HG02870 (cell line): ENCODE results near the gene UBE2E2.

Experiments
- ATAC-seq: cut with Tn5 transposase; IDR thresholded peaks from one replicate; pipeline ENCODE4 v1.9.1; 2021; ENCODE audit warnings: mild to moderate bottlenecking, moderate library complexity; ENCODE audit not compliant: unreplicated experiment

Gene UBE2E2

GRCh38 chr3:23501201-23501802 lies 298.2 kb downstream of the UBE2E2 start:
- ATAC-seq = no peak

GRCh38 chr3:23508464-23508863 lies 305.3 kb downstream of the UBE2E2 start:
- ATAC-seq = no peak

GRCh38 chr3:23518441-23518840 lies 315.3 kb downstream of the UBE2E2 start:
- ATAC-seq = no peak

GRCh38 chr3:23519314-23520208 lies 316.4 kb downstream of the UBE2E2 start:
- ATAC-seq = no peak

GRCh38 chr3:23527326-23527725 lies 324.2 kb downstream of the UBE2E2 start:
- ATAC-seq = no peak

- ATAC-seq = no peak
These were observed 330.5 kb downstream of the UBE2E2 start for GRCh38 chr3:23533596-23533995.

- no peak for ATAC-seq
These were observed 330.9 kb downstream of the UBE2E2 start for GRCh38 chr3:23533996-23534395.

- no peak for ATAC-seq
These were observed 334.0 kb downstream of the UBE2E2 start for GRCh38 chr3:23537101-23537551.

- no peak for ATAC-seq
These were observed 336.1 kb downstream of the UBE2E2 start for GRCh38 chr3:23539185-23539584.

GRCh38 chr3:23540600-23540999 lies 337.5 kb downstream of the UBE2E2 start:
- no peak for ATAC-seq

GRCh38 chr3:23542079-23542478 lies 339.0 kb downstream of the UBE2E2 start:
- ATAC-seq = no peak

- ATAC-seq = no peak
These were observed 343.1 kb downstream of the UBE2E2 start for GRCh38 chr3:23546181-23546580.

- no peak for ATAC-seq
These were observed 345.0 kb downstream of the UBE2E2 start for GRCh38 chr3:23547905-23548650.

- no peak for ATAC-seq
These were observed 345.6 kb downstream of the UBE2E2 start for GRCh38 chr3:23548706-23549105.

GRCh38 chr3:23549148-23549910 lies 346.2 kb downstream of the UBE2E2 start:
- no peak for ATAC-seq

GRCh38 chr3:23550402-23550801 lies 347.3 kb downstream of the UBE2E2 start:
- ATAC-seq = peak; percentile 78

- ATAC-seq = no peak
These were observed 349.4 kb downstream of the UBE2E2 start for GRCh38 chr3:23552506-23552905.

GRCh38 chr3:23553353-23553752 lies 350.2 kb downstream of the UBE2E2 start:
- no peak for ATAC-seq

- ATAC-seq = no peak
These were observed 362.1 kb downstream of the UBE2E2 start for GRCh38 chr3:23565041-23565775.

- ATAC-seq = no peak
These were observed 363.4 kb downstream of the UBE2E2 start for GRCh38 chr3:23566499-23566898.
